PFSK-1 (cell line): Measurements from ENCODE around the gene XIRP2. TPM values are rescaled to one million over a fixed set of nuclear protein-coding genes. Genes with fewer than 3 reads are reported as not detected.

Experiments
- FOXP2 ChIP-seq: optimal IDR thresholded peaks from 2 replicates; pipeline ENCODE3; 2011; ENCODE audit warnings: borderline replicate concordance, control low read depth, inconsistent platforms; ENCODE audit not compliant: insufficient read depth; ENCODE audit errors: extremely low read length, extremely low read depth
- POLR2AphosphoS5 ChIP-seq: IDR thresholded peaks from 2 replicates; pipeline ENCODE4 v1.6.1; 2012; ENCODE audit warnings: low read depth, mild to moderate bottlenecking, control low read depth, low read length, moderate library complexity
- REST ChIP-seq, 2 experiments: IDR thresholded peaks; 2 replicates each; pipeline versions ENCODE4 v1.6.1 to v1.8.0; 2011 to 2012; ENCODE audit warnings: low read depth in 2 of 2, low read length in 2 of 2, control low read depth in 1 of 2, inconsistent platforms in 1 of 2, mild to moderate bottlenecking in 1 of 2, moderate library complexity in 1 of 2; ENCODE audit not compliant: insufficient read depth in 1 of 2
- SIN3A ChIP-seq: IDR thresholded peaks from 2 replicates; pipeline ENCODE4 v1.6.1; 2012; ENCODE audit warnings: mild to moderate bottlenecking, low read length, moderate library complexity, borderline replicate concordance; ENCODE audit not compliant: insufficient read depth
- TAF1 ChIP-seq: IDR thresholded peaks from 2 replicates; pipeline ENCODE4 v1.6.1; 2012; ENCODE audit warnings: low read length, control low read depth, borderline replicate concordance; ENCODE audit not compliant: insufficient read depth
- polyA plus RNA-seq: library from polyadenylated mRNA; unstranded; fragments of >200 nt; gene quantifications from one replicate; pipeline ENCODE4 v1.2.1, GENCODE V29; 2012; ENCODE audit warnings: low read depth, missing spikeins; ENCODE audit not compliant: insufficient read length

Gene XIRP2
- 1.3 TPM for polyA plus RNA-seq

- no peak for TF ChIP-seq REST (IDR thresholded peaks at IDR 0.05; ENCODE audit: insufficient read depth in 1 of 2, low read depth in 2 of 2, low read length in 2 of 2)
- no peak for TF ChIP-seq SIN3A
- TF ChIP-seq POLR2AphosphoS5, result no peak
- TF ChIP-seq FOXP2, result no peak
- TF ChIP-seq TAF1, result no peak
Measured at GRCh38 chr2:166888180-166888579, at the start of gene XIRP2. XIRP2 (plus strand) TSS chr2:166888480; CDS start chr2:166903483, 15,003 bp downstream.

GRCh38 chr2:166841152-166841551 lies 47.1 kb upstream of the XIRP2 start:
- TF ChIP-seq REST (IDR thresholded peaks at IDR 0.05; ENCODE audit: insufficient read depth in 1 of 2, low read depth in 2 of 2, low read length in 2 of 2), result no peak
- no peak for TF ChIP-seq POLR2AphosphoS5
- TF ChIP-seq TAF1, result no peak
- no peak for TF ChIP-seq SIN3A
- TF ChIP-seq FOXP2, result no peak

- no peak for TF ChIP-seq REST (IDR thresholded peaks at IDR 0.05; ENCODE audit: insufficient read depth in 1 of 2, low read depth in 2 of 2, low read length in 2 of 2)
- no peak for TF ChIP-seq SIN3A
- no peak for TF ChIP-seq POLR2AphosphoS5
- TF ChIP-seq TAF1, result no peak
- TF ChIP-seq FOXP2, result no peak
Measured at GRCh38 chr2:166841679-166842078, 46.6 kb upstream of the XIRP2 start.

GRCh38 chr2:166844111-166844510 lies 44.2 kb upstream of the XIRP2 start:
- no peak for TF ChIP-seq TAF1
- no peak for TF ChIP-seq SIN3A
- TF ChIP-seq FOXP2, result no peak
- no peak for TF ChIP-seq REST (IDR thresholded peaks at IDR 0.05; ENCODE audit: insufficient read depth in 1 of 2, low read depth in 2 of 2, low read length in 2 of 2)
- no peak for TF ChIP-seq POLR2AphosphoS5

GRCh38 chr2:166862468-166863132 lies 25.7 kb upstream of the XIRP2 start:
- TF ChIP-seq POLR2AphosphoS5 (no peak), FOXP2 (no peak), REST (IDR thresholded peaks at IDR 0.05; ENCODE audit: insufficient read depth in 1 of 2, low read depth in 2 of 2, low read length in 2 of 2) (no peak; a peak in 1 of 4 replicates), SIN3A (no peak), TAF1 (no peak)
